Stomach (tissue), 9 donors: Measurements from ENCODE around the gene C11orf58. TPM values are rescaled to one million over a fixed set of nuclear protein-coding genes. Genes with fewer than 3 reads are reported as not detected.

ENCODE experiments used
- DNase-seq, 2 donors: peaks; one replicate each; pipeline versions ENCODE4 v3.0.0 to v3.0.0-alpha.2; 2013 to 2019
- H3K27ac ChIP-seq, 5 donors: fragments of 200-600 bp in 4 of 5; sonication (generic) in 4 of 5; one replicate each; pipeline ENCODE4 v1.5.1; 2013 to 2019; ENCODE audit warnings: mild to moderate bottlenecking in 1 of 5, moderate library complexity in 1 of 5
- H3K27me3 ChIP-seq, 3 donors: fragments of 200-600 bp; sonication (generic); one replicate each; pipeline ENCODE4 v1.5.1; 2017 to 2019; ENCODE audit warnings: mixed run types in 1 of 3
- H3K36me3 ChIP-seq, 4 donors: fragments of 200-600 bp; sonication (generic); 1 replicate in 3 of 4; 2 replicates in 1 of 4; pipeline ENCODE4 v1.5.1; 2016 to 2019
- H3K4me1 ChIP-seq, 4 donors: fragments of 200-600 bp; sonication (generic); one replicate each; pipeline ENCODE4 v1.5.1; 2016 to 2019
- H3K4me3 ChIP-seq, 4 donors: fragments of 200-600 bp; sonication (generic) in 3 of 4; one replicate each; pipeline ENCODE4 v1.5.1; 2016 to 2019; ENCODE audit warnings: mild to moderate bottlenecking in 1 of 4
- H3K9me3 ChIP-seq, 4 donors: fragments of 200-600 bp; sonication (generic); one replicate each; pipeline ENCODE4 v1.5.1; 2016 to 2019
- EP300 ChIP-seq: sonication (generic); formaldehyde crosslinking; IDR thresholded peaks from one replicate; pipeline ENCODE4 v1.6.1; 2017; ENCODE audit warnings: antibody characterized with exemption
- POLR2A ChIP-seq, 4 donors: fragments of 450-650 bp; IDR thresholded peaks; one replicate each; pipeline ENCODE4 v1.6.1; 2016; ENCODE audit warnings: antibody characterized with exemption in 4 of 4, control low read depth in 2 of 4, mild to moderate bottlenecking in 1 of 4, moderate library complexity in 1 of 4
- POLR2AphosphoS5 ChIP-seq, 3 donors: sonication (generic); formaldehyde crosslinking; IDR thresholded peaks; one replicate each; pipeline ENCODE4 v1.6.1; 2016; ENCODE audit warnings: antibody characterized with exemption in 3 of 3
- WGBS, 5 donors: extraction: QIAGEN DNeasy Blood & Tissue Kit in 3 of 5; methylation state at CpG; one replicate each; pipeline versions ENCODE4 v1.1.5 to v1.1.7; 2013 to 2018; 5-methylcytosine and 5-hydroxymethylcytosine counted together
- intact Hi-C: fragments of 100-400 bp; cut with DNase I; formaldehyde crosslinking; loops from one replicate; pipeline ENCODE4 v1.15.1; 2023; ENCODE audit warnings: low total_unique reads
- polyA plus RNA-seq, 3 donors: library from polyadenylated mRNA; stranded (reverse); fragments of 200-250 nt; gene quantifications; one replicate each; pipeline ENCODE4 v1.2.3, GENCODE V29; 2013
- total RNA-seq, 5 donors: library from RNA; depleted of rRNA; stranded (reverse); fragments of >200 nt; gene quantifications; one replicate each; pipeline versions ENCODE4 v1.1.0 to v1.2.3, GENCODE V29; 2014 to 2016
- TF ChIP-seq, protein P1 (sequence below), 7 experiments: fragments of 450-650 bp in 4 of 7; fragments of 200-600 bp in 3 of 7; sonication (generic) in 3 of 7; IDR thresholded peaks; one replicate each; pipeline ENCODE4 v1.5.1; 2016 to 2019; ENCODE audit warnings: antibody characterized with exemption in 7 of 7, control low read depth in 2 of 7, mild to moderate bottlenecking in 1 of 7
- donor health status: healthy with polysubstance abuse.
- donor health status: Bipolar disorder and iron deficiency.
- donor health status: healthy.

C11orf58 gene
- total and polyA plus RNA-seq, 8 donors = 86.2 to 336 (median 132) TPM

DNA sequence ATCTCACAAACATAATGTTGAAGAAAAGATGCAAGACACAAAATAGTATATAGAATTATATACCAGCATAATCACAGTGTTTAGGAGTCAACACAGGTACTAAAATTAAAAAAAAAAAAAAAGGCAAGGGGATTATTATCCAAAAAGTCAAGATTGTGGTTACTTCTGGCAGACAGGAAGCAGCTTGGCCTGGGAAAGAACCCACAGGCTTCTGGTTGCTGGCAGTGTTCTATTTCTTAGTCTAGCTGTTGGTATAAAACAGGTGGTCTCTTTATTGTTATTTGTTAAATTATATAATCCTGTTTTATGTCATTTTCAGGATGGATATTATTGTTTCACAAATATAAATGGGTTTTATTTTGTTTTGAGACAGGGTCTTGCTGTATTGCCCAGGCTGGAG, 54.0 kb downstream of the C11orf58 start:
- intact Hi-C loops = loop anchor here (10.0 kb wide), 1 partner anchor 262 kb away; no protein-coding TSS in a partner anchor
- peak overlapping the region in 2 of 5 donors; percentile 73 to 79 for H3K27ac ChIP-seq
- no peak overlapping the region for H3K4me3 ChIP-seq
- no peaks in the 10 kb centered on the region for H3K27me3 ChIP-seq
- TF ChIP-seq POLR2AphosphoS5 (IDR thresholded peaks at IDR 0.05) = no peak
- no peak for TF ChIP-seq POLR2A (IDR thresholded peaks at IDR 0.05)
- no peak for TF ChIP-seq EP300
- TF ChIP-seq, protein P1, sequence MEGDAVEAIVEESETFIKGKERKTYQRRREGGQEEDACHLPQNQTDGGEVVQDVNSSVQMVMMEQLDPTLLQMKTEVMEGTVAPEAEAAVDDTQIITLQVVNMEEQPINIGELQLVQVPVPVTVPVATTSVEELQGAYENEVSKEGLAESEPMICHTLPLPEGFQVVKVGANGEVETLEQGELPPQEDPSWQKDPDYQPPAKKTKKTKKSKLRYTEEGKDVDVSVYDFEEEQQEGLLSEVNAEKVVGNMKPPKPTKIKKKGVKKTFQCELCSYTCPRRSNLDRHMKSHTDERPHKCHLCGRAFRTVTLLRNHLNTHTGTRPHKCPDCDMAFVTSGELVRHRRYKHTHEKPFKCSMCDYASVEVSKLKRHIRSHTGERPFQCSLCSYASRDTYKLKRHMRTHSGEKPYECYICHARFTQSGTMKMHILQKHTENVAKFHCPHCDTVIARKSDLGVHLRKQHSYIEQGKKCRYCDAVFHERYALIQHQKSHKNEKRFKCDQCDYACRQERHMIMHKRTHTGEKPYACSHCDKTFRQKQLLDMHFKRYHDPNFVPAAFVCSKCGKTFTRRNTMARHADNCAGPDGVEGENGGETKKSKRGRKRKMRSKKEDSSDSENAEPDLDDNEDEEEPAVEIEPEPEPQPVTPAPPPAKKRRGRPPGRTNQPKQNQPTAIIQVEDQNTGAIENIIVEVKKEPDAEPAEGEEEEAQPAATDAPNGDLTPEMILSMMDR (IDR thresholded peaks at IDR 0.05) = no peak
- DNase-seq = no peak
- H3K9me3 ChIP-seq = no peaks in the 10 kb centered on the region
- H3K36me3 ChIP-seq = peaks cover 6 to 72% (median 66%) of the 10 kb centered on the region in 4 donors
- peaks cover 7 to 43% (median 14%) of the 10 kb centered on the region in 4 donors for H3K4me1 ChIP-seq

DNA sequence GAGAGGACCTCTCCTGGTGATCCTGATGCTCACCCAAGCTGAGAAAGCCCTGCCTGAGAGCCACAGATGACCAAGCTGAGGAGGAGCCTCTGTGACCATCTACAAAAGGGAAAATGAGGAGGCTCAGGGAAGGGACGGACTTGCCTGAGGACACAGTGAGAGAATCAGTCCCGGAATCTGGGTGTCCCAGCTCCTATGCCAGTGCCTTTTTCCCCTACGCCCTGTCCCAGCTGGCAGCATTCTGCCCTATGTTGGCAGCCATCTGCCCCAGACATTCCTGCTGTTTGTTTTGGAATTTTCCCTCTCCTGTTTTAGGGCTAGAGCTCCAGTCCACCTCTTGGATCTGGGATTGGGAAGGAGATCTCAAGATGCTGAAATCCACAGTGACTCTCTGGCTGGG, 54.6 kb downstream of the C11orf58 start:
- peak overlapping the region in 2 of 5 donors; percentile 73 to 79 for H3K27ac ChIP-seq

DNA sequence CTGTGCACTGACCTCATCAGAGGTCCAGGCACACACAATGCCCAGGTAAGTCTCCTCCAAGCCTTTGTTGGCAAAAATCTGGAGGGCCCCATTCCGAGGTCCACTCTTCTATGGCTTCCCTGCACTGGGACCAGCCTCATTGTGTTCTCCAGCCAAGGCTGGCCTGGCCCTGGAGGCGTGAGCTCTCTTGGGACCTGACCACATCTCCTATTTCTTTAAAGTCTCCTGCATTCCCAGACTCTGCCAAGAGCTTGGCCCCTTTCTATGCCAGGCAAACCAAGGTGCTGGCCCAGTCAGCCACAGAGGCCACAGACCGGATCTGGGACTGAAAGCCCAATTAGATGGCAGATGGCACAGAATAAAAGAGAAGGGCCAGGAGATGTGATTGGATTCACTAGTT, 55.1 kb downstream of the C11orf58 start:
- Histone ChIP-seq H3K4me1 (peaks cover 5 to 34% (median 8%) of the 10 kb centered on the region in 4 donors), H3K27ac (no peak overlapping the region), H3K4me3 (no peak overlapping the region), H3K9me3 (no peaks in the 10 kb centered on the region), H3K27me3 (no peaks in the 10 kb centered on the region), H3K36me3 (peaks cover 6 to 80% (median 68%) of the 10 kb centered on the region in 4 donors)
- intact Hi-C loops = loop anchor here (10.0 kb wide), 1 partner anchor 261 kb away; no protein-coding TSS in a partner anchor
- WGBS, 5 donors = 69 to 94% (median 85%) methylated on average over 3 of the region's 3 CpGs
- DNase-seq = no peak
- TF ChIP-seq, protein P1 (IDR thresholded peaks at IDR 0.05) = no peak
- TF ChIP-seq POLR2A (IDR thresholded peaks at IDR 0.05) = no peak

More for the DNA sequence above, 54.6 kb downstream of the C11orf58 start:
- Histone ChIP-seq H3K4me1 (peaks cover 7 to 39% (median 11%) of the 10 kb centered on the region in 4 donors), H3K36me3 (peaks cover 6 to 78% (median 68%) of the 10 kb centered on the region in 4 donors), H3K9me3 (no peaks in the 10 kb centered on the region), H3K27me3 (no peaks in the 10 kb centered on the region), H3K4me3 (no peak overlapping the region)
- DNase-seq = no peak
- 63 to 94% (median 92%) methylated on average over 2 to 3 of the region's 3 CpGs for WGBS, 5 donors
- TF ChIP-seq POLR2A (IDR thresholded peaks at IDR 0.05) = no peak
- intact Hi-C loops = loop anchor here (10.0 kb wide), 1 partner anchor 262 kb away; no protein-coding TSS in a partner anchor

DNA sequence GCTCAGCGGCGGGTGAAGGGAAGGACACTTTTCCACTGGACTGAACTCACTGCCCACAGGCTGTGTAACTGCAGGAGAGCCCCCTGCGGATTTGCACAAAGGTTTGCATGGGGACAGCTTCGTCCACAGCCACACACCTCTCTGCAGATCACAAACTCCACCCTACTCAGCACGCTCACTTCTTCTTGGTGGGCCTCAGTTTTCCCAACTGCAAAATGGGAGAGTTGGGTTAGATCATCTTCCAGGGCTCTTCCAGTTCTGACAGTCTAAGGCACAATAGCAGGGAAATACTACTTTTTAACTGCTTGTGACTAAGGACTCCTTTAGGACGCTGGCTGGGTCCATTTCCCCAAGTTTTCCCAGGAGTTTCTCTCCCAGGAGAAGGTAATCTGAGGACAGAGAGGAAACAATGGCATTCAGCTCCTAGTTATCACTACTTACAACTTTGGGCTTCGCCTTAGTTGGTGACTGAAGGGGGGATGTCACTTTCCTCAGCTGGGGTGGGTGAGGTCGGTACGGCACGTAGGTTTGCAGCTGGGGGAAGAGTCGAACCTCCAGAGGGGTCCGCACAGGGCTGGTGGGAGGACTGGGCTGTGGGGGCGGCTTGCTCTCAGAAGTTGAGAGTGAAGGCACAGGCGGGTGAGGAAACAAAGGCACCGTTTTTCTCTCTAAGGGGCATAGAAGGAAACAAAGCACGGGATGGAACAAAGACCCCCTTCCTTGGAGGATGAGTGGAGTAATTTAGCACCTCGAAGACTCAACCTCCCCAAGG, 55.8 kb downstream of the C11orf58 start:
- Histone ChIP-seq H3K4me3 (no peak overlapping the region), H3K4me1 (peaks cover 0 to 28% (median 8%) of the 10 kb centered on the region in 4 donors), H3K36me3 (peaks cover 6 to 73% (median 63%) of the 10 kb centered on the region in 4 donors), H3K27ac (peak overlapping the region in 1 of 5 donors; percentile 9), H3K9me3 (no peaks in the 10 kb centered on the region), H3K27me3 (no peaks in the 10 kb centered on the region)
- no peak for DNase-seq
- TF ChIP-seq POLR2A (IDR thresholded peaks at IDR 0.05) = no peak
- TF ChIP-seq, protein P1 (IDR thresholded peaks at IDR 0.05) = no peak
- TF ChIP-seq POLR2AphosphoS5 (IDR thresholded peaks at IDR 0.05) = no peak
- TF ChIP-seq EP300 = no peak
- 90 to 93% (median 91%) methylated on average over 17 of the region's 17 CpGs for WGBS, 5 donors
- intact Hi-C loops = loop anchor here (10.0 kb wide), 1 partner anchor 261 kb away; no protein-coding TSS in a partner anchor
